IPS-NIHi11 (cell line): ENCODE results near the gene AFG1L.
A peak's percentile ranks its signal among the peaks of the same experiment; 100 is the strongest.
"Not testable (repeated sequence)": the region's sequence is repeated elsewhere in the genome, so short reads cannot be mapped to it uniquely, and the experiment has no call there.

ENCODE experiments used
- DNase-seq: peaks from one replicate; pipeline ENCODE4 v3.0.0; 2012; ENCODE audit warnings: mixed read lengths, low spot score

The AFG1L gene

GRCh38 chr6:108294727-108295625, at the start of gene AFG1L:
Gene AFG1L (plus strand): TSS chr6:108295054. CDS start chr6:108295080, 26 bp downstream.
- DNase-seq: peak; percentile 94

- not testable (repeated sequence) for DNase-seq
Observed at GRCh38 chr6:108245095-108245494, 49.8 kb upstream of the AFG1L start.

GRCh38 chr6:108247965-108248536, 46.8 kb upstream of the AFG1L start:
- DNase-seq: no peak

- peak; percentile 19 for DNase-seq
Observed at GRCh38 chr6:108250240-108250866, 44.5 kb upstream of the AFG1L start.

DNA sequence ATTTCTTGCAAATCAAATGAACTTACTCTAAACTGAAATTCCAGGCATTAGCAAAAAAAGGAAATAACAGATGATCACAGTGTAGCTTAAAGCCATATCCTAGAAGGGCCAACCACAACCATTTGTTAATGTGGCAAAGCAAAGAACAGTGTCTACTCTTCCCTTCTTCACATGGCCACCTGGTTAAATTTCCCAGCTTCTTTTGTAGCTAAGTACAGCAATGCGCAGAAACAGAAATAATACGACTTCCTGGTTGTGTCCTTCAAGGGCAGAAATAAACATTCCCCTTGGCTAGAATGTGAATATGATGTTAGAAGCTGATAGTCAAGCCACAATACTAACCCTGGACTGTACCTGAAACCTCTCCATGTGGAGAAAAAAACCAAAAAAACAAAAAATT, 43.6 kb upstream of the AFG1L start:
- no peak for DNase-seq

GRCh38 chr6:108252055-108252454, 42.8 kb upstream of the AFG1L start:
- no peak for DNase-seq

- DNase-seq: no peak
Observed at GRCh38 chr6:108253241-108253640, 41.6 kb upstream of the AFG1L start.

- DNase-seq: no peak
Observed at GRCh38 chr6:108254433-108255410, 40.1 kb upstream of the AFG1L start.

GRCh38 chr6:108260126-108260808, 34.6 kb upstream of the AFG1L start:
- peak; percentile 48 for DNase-seq

GRCh38 chr6:108260809-108261569, 33.9 kb upstream of the AFG1L start, which contains the start of gene SNX3:
Gene SNX3 (minus strand): TSS chr6:108261040. CDS start chr6:108260921, 119 bp downstream.
- DNase-seq: peak; percentile 97

DNA sequence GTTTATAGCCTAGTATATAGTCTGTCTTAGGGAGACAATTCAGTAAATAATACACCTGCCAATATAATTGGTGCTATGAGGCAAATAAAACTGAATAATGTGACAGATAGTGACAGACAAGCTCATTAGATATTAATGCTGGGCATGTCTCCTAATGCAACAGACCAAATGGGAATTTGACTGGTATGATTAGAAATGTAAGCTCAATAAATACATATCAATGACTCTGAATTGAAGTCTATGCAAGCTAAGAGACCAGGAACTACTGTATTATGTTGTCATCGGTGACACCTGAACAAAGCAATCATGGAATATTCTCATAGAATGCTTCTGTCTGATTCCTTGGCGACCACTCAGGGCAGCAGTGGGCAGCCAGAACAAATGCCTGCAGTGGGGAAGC, 31.5 kb upstream of the AFG1L start:
- no peak for DNase-seq

DNA sequence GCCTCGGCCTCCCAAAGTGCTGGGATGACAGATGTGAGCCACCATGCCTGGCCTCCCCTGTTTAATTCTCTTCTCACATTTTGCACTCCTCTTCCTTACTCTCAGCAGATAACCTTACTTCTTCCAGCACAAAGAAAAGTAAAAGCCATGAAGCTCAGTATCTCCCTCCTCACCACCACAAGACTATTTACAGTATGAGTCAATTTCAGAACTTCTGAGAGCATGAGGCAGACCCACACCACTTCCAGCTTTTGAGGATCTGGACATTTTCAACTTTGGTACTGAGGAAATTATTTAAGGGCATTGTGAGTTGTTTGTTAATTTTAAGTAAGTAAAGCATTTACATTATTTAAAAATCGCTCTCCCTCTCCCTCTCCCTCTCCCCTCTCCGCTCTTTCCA, 26.0 kb upstream of the AFG1L start:
- DNase-seq: no peak

GRCh38 chr6:108269955-108270354, 24.9 kb upstream of the AFG1L start:
- DNase-seq: not testable (repeated sequence)

- DNase-seq: no peak
Observed at GRCh38 chr6:108274546-108274945, 20.3 kb upstream of the AFG1L start.

- DNase-seq: no peak
Observed at GRCh38 chr6:108275976-108276375, 18.9 kb upstream of the AFG1L start.

DNA sequence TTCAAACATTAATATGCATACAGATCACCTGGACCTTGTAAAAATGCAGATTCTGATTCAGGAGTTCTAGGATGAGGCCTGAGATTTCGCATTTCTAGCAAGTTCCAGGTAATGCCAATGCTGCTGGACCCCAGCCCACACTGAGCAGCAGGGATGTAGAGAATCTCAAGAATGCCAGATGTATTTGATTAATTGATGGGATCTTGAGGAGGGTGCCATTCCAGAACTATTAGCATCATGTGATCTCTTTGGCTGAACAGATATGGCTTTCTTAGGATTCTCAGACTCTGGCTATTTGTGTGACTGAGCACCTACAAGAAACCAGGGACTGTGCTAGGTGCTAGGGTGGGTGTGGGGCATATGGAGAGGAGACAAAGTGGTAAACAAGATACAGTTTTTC, 17.6 kb upstream of the AFG1L start:
- no peak for DNase-seq

DNA sequence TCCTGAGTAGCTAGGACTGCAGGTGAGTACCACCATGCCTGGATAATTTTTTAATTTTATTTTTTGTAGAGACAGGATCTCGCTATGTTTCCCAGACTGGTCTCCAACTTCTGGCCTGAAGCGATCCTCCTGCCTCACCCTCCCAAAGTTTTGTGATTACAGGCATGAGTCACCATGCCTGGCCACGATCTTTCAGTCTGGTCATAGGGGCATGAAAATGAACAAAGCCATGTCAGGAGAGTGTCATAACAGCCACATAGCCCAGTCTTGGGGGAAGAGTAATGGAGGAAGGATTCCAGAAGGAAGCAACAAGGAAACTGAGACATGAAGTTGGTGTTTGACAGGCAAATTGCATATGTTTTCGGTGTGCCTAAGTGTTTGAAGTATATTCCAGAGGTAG, 17.0 kb upstream of the AFG1L start:
- no peak for DNase-seq

- no peak for DNase-seq
Observed at GRCh38 chr6:108285381-108285780, 9.5 kb upstream of the AFG1L start.

GRCh38 chr6:108286366-108286765, 8.5 kb upstream of the AFG1L start:
- no peak for DNase-seq

- DNase-seq: no peak
Observed at GRCh38 chr6:108287373-108287772, 7.5 kb upstream of the AFG1L start.
